Kidney glomerular epithelial cell (primary cell): ENCODE results near the gene TMEM117.

ENCODE experiments used
- DNase-seq: peaks from one replicate; lab custom pipeline; 2025; lab: John Stamatoyannopoulos, UW

TMEM117 gene

GRCh38 chr12:43964033-43964432 is 128.2 kb downstream of the TMEM117 start:
- no peak for DNase-seq

GRCh38 chr12:43964961-43965360 is 129.1 kb downstream of the TMEM117 start:
- no peak for DNase-seq

GRCh38 chr12:43965899-43966298 is 130.0 kb downstream of the TMEM117 start:
- no peak for DNase-seq

- no peak for DNase-seq
Observed at GRCh38 chr12:43968736-43969135, 132.9 kb downstream of the TMEM117 start.

GRCh38 chr12:43969882-43970281 is 134.0 kb downstream of the TMEM117 start:
- DNase-seq = peak; percentile 6

GRCh38 chr12:43973385-43973784 is 137.5 kb downstream of the TMEM117 start:
- DNase-seq = no peak

GRCh38 chr12:43973993-43974392 is 138.1 kb downstream of the TMEM117 start:
- no peak for DNase-seq

- no peak for DNase-seq
Observed at GRCh38 chr12:43976027-43976426, 140.1 kb downstream of the TMEM117 start.

- DNase-seq = no peak
Observed at GRCh38 chr12:43978556-43978955, 142.7 kb downstream of the TMEM117 start.

GRCh38 chr12:43979450-43979849 is 143.6 kb downstream of the TMEM117 start:
- DNase-seq = no peak

GRCh38 chr12:43980627-43981191 is 144.8 kb downstream of the TMEM117 start:
- no peak for DNase-seq

GRCh38 chr12:43981726-43982125 is 145.8 kb downstream of the TMEM117 start:
- DNase-seq = no peak

- DNase-seq = no peak
Observed at GRCh38 chr12:43982544-43982943, 146.7 kb downstream of the TMEM117 start.

- DNase-seq = no peak
Observed at GRCh38 chr12:43988838-43989560, 153.1 kb downstream of the TMEM117 start.

GRCh38 chr12:43992856-43993255 is 157.0 kb downstream of the TMEM117 start:
- DNase-seq = no peak

GRCh38 chr12:44000309-44000952 is 164.6 kb downstream of the TMEM117 start:
- peak; percentile 17 for DNase-seq

GRCh38 chr12:44002607-44003006 is 166.7 kb downstream of the TMEM117 start:
- DNase-seq = no peak

- no peak for DNase-seq
Observed at GRCh38 chr12:44003721-44004120, 167.8 kb downstream of the TMEM117 start.

GRCh38 chr12:44015333-44015941 is 179.6 kb downstream of the TMEM117 start:
- peak; percentile 21 for DNase-seq

- DNase-seq = no peak
Observed at GRCh38 chr12:44017216-44017615, 181.3 kb downstream of the TMEM117 start.

GRCh38 chr12:44019118-44019517 is 183.2 kb downstream of the TMEM117 start:
- no peak for DNase-seq

- DNase-seq = no peak
Observed at GRCh38 chr12:44020555-44020954, 184.7 kb downstream of the TMEM117 start.

- no peak for DNase-seq
Observed at GRCh38 chr12:44021471-44021971, 185.6 kb downstream of the TMEM117 start.
